Smooth muscle cell (in vitro differentiated cells): ENCODE results near the gene PPFIA4. TPM values are rescaled to one million over a fixed set of nuclear protein-coding genes. Genes with fewer than 3 reads are reported as not detected.
A peak's percentile ranks its signal among the peaks of the same experiment; 100 is the strongest.

Experiments used
- DNase-seq: peaks from one replicate; lab custom pipeline; 2025; ENCODE audit not compliant: unreplicated experiment; lab: John Stamatoyannopoulos, UW
- H2AFZ ChIP-seq: fragments of 200-600 bp; sonication (generic); 2 replicates; pipeline ENCODE4 v1.6.0; 2016; ENCODE audit warnings: antibody characterized with exemption, low read depth, mild to moderate bottlenecking
- H3F3A ChIP-seq: fragments of 200-600 bp; sonication (generic); 2 replicates; pipeline ENCODE4 v1.6.0; 2017; ENCODE audit warnings: antibody characterized with exemption, low read depth
- H3K27ac ChIP-seq: fragments of 200-600 bp; sonication (generic); 2 replicates; pipeline ENCODE4 v1.5.1; 2016; ENCODE audit warnings: low read depth, mild to moderate bottlenecking
- H3K27me3 ChIP-seq: fragments of 200-600 bp; sonication (generic); 2 replicates; pipeline ENCODE4 v1.6.1; 2016; ENCODE audit warnings: low read depth, mild to moderate bottlenecking
- H3K36me3 ChIP-seq: fragments of 200-600 bp; sonication (generic); 2 replicates; pipeline ENCODE4 v1.5.1; 2016; ENCODE audit warnings: low read depth
- H3K4me1 ChIP-seq: fragments of 200-600 bp; sonication (generic); 2 replicates; pipeline ENCODE4 v1.5.1; 2016; ENCODE audit warnings: low read depth
- H3K4me2 ChIP-seq: fragments of 200-600 bp; sonication (generic); 2 replicates; pipeline ENCODE4 v1.6.0; 2016; ENCODE audit warnings: mild to moderate bottlenecking
- H3K4me3 ChIP-seq: fragments of 200-600 bp; sonication (generic); 2 replicates; pipeline ENCODE4 v1.5.1; 2016; ENCODE audit warnings: mild to moderate bottlenecking
- H3K79me2 ChIP-seq: fragments of 200-600 bp; sonication (generic); 2 replicates; pipeline ENCODE4 v1.6.0; 2016; ENCODE audit warnings: low read depth, mild to moderate bottlenecking
- H3K9ac ChIP-seq: fragments of 200-600 bp; sonication (generic); 2 replicates; pipeline ENCODE4 v1.6.0; 2016; ENCODE audit warnings: low read depth
- H3K9me3 ChIP-seq: fragments of 200-600 bp; sonication (generic); replicated peaks from 2 replicates; pipeline ENCODE4 v1.5.1; 2016; ENCODE audit warnings: low read depth
- H4K20me1 ChIP-seq: fragments of 200-600 bp; sonication (generic); 2 replicates; pipeline ENCODE4 v1.6.0; 2016; ENCODE audit warnings: low read depth
- WGBS: methylation state at CpG from one replicate; pipeline ENCODE4 v1.1.7; 2016; ENCODE audit warnings: low lambda C conversion rate; 5-methylcytosine and 5-hydroxymethylcytosine counted together
- polyA plus RNA-seq: library from polyadenylated mRNA; unstranded; fragments of >200 nt; fragmentation: Nextera tagmentation; extraction: Ambion mirVana; gene quantifications from 2 replicates; pipeline ENCODE4 v1.2.1, GENCODE V29; 2016
- total RNA-seq: library from RNA; depleted of rRNA; stranded (reverse); fragments of >200 nt; gene quantifications from 2 replicates; pipeline ENCODE4 v1.2.3, GENCODE V29; 2014
- TF ChIP-seq, protein P1 (sequence below): fragments of 200-600 bp; sonication (generic); IDR thresholded peaks from 2 replicates; pipeline ENCODE4 v1.5.1; 2017; ENCODE audit warnings: borderline replicate concordance, mild to moderate bottlenecking, antibody characterized with exemption; ENCODE audit not compliant: insufficient read depth, poor library complexity, severe bottlenecking

PPFIA4 gene
- total and polyA plus RNA-seq, 2 experiments from 2014 or later = 6.5 to 10.8 TPM

GRCh38 chr1:203031467-203031866 lies 5.2 kb downstream of the PPFIA4 start:
- Histone ChIP-seq H3K9me3 (no peaks in the 10 kb centered on the region), H3F3A (no peaks in the 10 kb centered on the region), H3K4me1 (peaks cover 20% of the 10 kb centered on the region), H3K79me2 (peaks cover 22% of the 10 kb centered on the region), H3K4me2 (no peak overlapping the region), H3K27ac (no peak overlapping the region), H2AFZ (no peak overlapping the region), H3K27me3 (no peaks in the 10 kb centered on the region), H4K20me1 (peaks cover 92% of the 10 kb centered on the region), H3K4me3 (no peak overlapping the region), H3K9ac (no peak overlapping the region), H3K36me3 (no peaks in the 10 kb centered on the region)
- no peak for DNase-seq
- WGBS = 92% methylated on average over 6 of the region's 6 CpGs
- TF ChIP-seq, protein P1, sequence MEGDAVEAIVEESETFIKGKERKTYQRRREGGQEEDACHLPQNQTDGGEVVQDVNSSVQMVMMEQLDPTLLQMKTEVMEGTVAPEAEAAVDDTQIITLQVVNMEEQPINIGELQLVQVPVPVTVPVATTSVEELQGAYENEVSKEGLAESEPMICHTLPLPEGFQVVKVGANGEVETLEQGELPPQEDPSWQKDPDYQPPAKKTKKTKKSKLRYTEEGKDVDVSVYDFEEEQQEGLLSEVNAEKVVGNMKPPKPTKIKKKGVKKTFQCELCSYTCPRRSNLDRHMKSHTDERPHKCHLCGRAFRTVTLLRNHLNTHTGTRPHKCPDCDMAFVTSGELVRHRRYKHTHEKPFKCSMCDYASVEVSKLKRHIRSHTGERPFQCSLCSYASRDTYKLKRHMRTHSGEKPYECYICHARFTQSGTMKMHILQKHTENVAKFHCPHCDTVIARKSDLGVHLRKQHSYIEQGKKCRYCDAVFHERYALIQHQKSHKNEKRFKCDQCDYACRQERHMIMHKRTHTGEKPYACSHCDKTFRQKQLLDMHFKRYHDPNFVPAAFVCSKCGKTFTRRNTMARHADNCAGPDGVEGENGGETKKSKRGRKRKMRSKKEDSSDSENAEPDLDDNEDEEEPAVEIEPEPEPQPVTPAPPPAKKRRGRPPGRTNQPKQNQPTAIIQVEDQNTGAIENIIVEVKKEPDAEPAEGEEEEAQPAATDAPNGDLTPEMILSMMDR = peak; percentile 27

DNA sequence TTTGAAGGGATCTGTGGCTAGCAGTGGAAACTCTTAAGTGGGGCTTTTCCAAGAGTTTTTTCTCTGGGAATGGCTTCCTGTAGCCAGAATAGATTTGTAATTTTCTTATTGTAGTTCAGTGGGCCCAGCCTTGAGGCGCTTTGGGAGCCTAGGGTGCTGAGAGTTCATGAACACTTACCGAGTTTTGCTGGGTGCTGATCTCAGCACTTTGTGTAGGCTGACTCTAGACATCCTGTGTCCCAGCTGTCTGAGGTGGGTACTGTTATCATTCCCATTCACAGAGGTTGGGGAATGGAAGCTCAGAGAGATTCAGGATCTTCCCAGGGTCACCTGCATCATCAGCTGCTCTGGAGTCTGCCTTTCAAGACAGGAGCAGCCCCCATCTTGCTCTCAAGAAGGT lies 7.0 kb downstream of the PPFIA4 start:
- DNase-seq = no peak
- Histone ChIP-seq H4K20me1 (peaks cover 100% of the 10 kb centered on the region), H3F3A (no peaks in the 10 kb centered on the region), H3K27me3 (no peaks in the 10 kb centered on the region), H3K4me3 (no peak overlapping the region), H3K4me2 (no peak overlapping the region), H2AFZ (no peak overlapping the region), H3K4me1 (peaks cover 10% of the 10 kb centered on the region), H3K36me3 (no peaks in the 10 kb centered on the region), H3K9ac (no peak overlapping the region), H3K9me3 (no peaks in the 10 kb centered on the region), H3K27ac (no peak overlapping the region), H3K79me2 (peaks cover 22% of the 10 kb centered on the region)
- TF ChIP-seq, protein P1 = no peak
- 85% methylated on average over 2 of the region's 2 CpGs for WGBS

DNA sequence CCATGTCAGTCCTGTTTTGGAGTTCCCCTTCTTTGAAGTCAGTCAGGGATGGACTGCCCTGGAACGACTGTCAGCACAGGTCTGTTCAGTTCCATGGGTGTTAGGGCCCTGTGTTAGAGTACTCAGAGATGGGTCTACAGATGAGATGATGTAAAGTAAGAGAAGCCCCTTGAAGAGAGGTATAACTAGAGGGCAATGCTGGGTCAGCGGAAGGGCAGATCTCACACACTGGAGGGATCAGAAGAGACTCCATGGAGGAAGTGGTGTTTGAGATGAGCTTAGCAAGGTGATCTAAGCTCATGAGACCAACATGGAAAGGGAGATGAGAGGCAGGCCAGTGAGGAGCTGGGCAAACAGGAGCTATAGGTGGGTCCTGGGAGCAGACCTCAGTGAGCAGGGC lies 7.6 kb downstream of the PPFIA4 start:
- TF ChIP-seq, protein P1 = no peak
- Histone ChIP-seq H3K36me3 (no peaks in the 10 kb centered on the region), H3K4me2 (no peak overlapping the region), H3K9me3 (no peaks in the 10 kb centered on the region), H3K27ac (no peak overlapping the region), H2AFZ (no peak overlapping the region), H3K27me3 (no peaks in the 10 kb centered on the region), H3F3A (no peaks in the 10 kb centered on the region), H3K4me3 (no peak overlapping the region), H3K79me2 (peaks cover 22% of the 10 kb centered on the region), H4K20me1 (peaks cover 100% of the 10 kb centered on the region), H3K9ac (no peak overlapping the region), H3K4me1 (peaks cover 8% of the 10 kb centered on the region)
- WGBS = 91% methylated on average over 2 of the region's 2 CpGs
- DNase-seq = no peak

GRCh38 chr1:203034422-203035110 lies 8.3 kb downstream of the PPFIA4 start:
- Histone ChIP-seq H3K4me3 (no peak overlapping the region), H3K79me2 (peaks cover 18% of the 10 kb centered on the region), H3K4me2 (no peak overlapping the region), H3K9ac (no peak overlapping the region), H3K4me1 (peaks cover 8% of the 10 kb centered on the region), H2AFZ (no peak overlapping the region), H3K9me3 (no peaks in the 10 kb centered on the region), H4K20me1 (peaks cover 99% of the 10 kb centered on the region), H3F3A (peaks cover under 1% of the 10 kb centered on the region), H3K27ac (no peak overlapping the region), H3K27me3 (no peaks in the 10 kb centered on the region), H3K36me3 (no peaks in the 10 kb centered on the region)
- TF ChIP-seq, protein P1 = no peak
- DNase-seq = no peak
- 90% methylated on average over 10 of the region's 10 CpGs for WGBS
